HepG2 (cell line): ENCODE results near the gene B3GNT9. TPM values are rescaled to one million over a fixed set of nuclear protein-coding genes. Genes with fewer than 3 reads are reported as not detected.
A peak's percentile ranks its signal among the peaks of the same experiment; 100 is the strongest.

Experiments
- ADNP ChIP-seq: sonication (generic); formaldehyde crosslinking; IDR thresholded peaks from 2 replicates; pipeline ENCODE4 v1.4.0; 2020; ENCODE audit warnings: missing genetic modification reagents
- ARHGAP35 ChIP-seq: sonication (generic); formaldehyde crosslinking; IDR thresholded peaks from 2 replicates; pipeline ENCODE4 v1.9.0; 2022; ENCODE audit warnings: mild to moderate bottlenecking, inconsistent platforms, moderate library complexity, missing genetic modification reagents, borderline replicate concordance
- ARID2 ChIP-seq: sonication (generic); formaldehyde crosslinking; IDR thresholded peaks from 2 replicates; pipeline ENCODE4 v1.8.1; 2022; ENCODE audit warnings: mild to moderate bottlenecking, missing genetic modification reagents, borderline replicate concordance
- BRCA1 ChIP-seq: sonication (generic); formaldehyde crosslinking; IDR thresholded peaks from 2 replicates; pipeline ENCODE4 v1.4.0; 2020; ENCODE audit warnings: missing genetic modification reagents
- DMAP1 ChIP-seq: IDR thresholded peaks from 2 replicates; pipeline ENCODE4 v1.6.1; 2016
- ETV5 ChIP-seq: IDR thresholded peaks from 2 replicates; pipeline ENCODE4 v1.6.1; 2018; ENCODE audit warnings: missing biosample characterization, missing genetic modification reagents, inconsistent platforms, borderline replicate concordance
- FOXA1 ChIP-seq, 2 experiments: fragments of 450-650 bp in 1 of 2; sonication (generic) in 1 of 2; formaldehyde crosslinking in 1 of 2; IDR thresholded peaks; 2 replicates each; pipeline versions ENCODE4 v1.4.0 to v1.6.1; 2016 to 2020; ENCODE audit warnings: missing genetic modification reagents in 1 of 2
- IKZF5 ChIP-seq: IDR thresholded peaks from 2 replicates; pipeline ENCODE4 v1.6.1; 2018; ENCODE audit warnings: missing genetic modification reagents, mild to moderate bottlenecking, missing compliant biosample characterization
- IRF9 ChIP-seq: sonication (generic); formaldehyde crosslinking; IDR thresholded peaks from 2 replicates; pipeline ENCODE4 v1.8.0; 2022; ENCODE audit warnings: missing genetic modification reagents, mild to moderate bottlenecking, borderline replicate concordance
- NFE2L2 ChIP-seq: fragments of 150-350 bp; IDR thresholded peaks from 2 replicates; pipeline ENCODE4 v1.6.1; 2014; ENCODE audit warnings: low read length
- NKX3-1 ChIP-seq: sonication (generic); formaldehyde crosslinking; IDR thresholded peaks from 2 replicates; pipeline ENCODE4 v1.5.0; 2020; ENCODE audit warnings: missing genetic modification reagents
- NR0B2 ChIP-seq: sonication (generic); formaldehyde crosslinking; IDR thresholded peaks from 2 replicates; pipeline ENCODE4 v1.4.0; 2020; ENCODE audit warnings: mild to moderate bottlenecking, missing genetic modification reagents
- NR3C1 ChIP-seq: sonication (generic); formaldehyde crosslinking; IDR thresholded peaks from 2 replicates; pipeline ENCODE4 v1.4.0; 2020; ENCODE audit warnings: missing genetic modification reagents
- PRDM10 ChIP-seq: sonication (generic); formaldehyde crosslinking; IDR thresholded peaks from 2 replicates; pipeline ENCODE4 v1.4.0; 2020; ENCODE audit warnings: low read depth, missing genetic modification reagents
- PRMT3 ChIP-seq: sonication (generic); formaldehyde crosslinking; IDR thresholded peaks from 2 replicates; pipeline ENCODE4 v1.8.1; 2022; ENCODE audit warnings: low read depth, mild to moderate bottlenecking, moderate library complexity, missing genetic modification reagents, borderline replicate concordance
- RBM22 ChIP-seq: fragments of 200-400 bp; formaldehyde crosslinking; optimal IDR thresholded peaks from 2 replicates; pipeline ENCODE3; 2017; ENCODE audit warnings: mild to moderate bottlenecking, low read length, moderate library complexity
- RELA ChIP-seq: sonication (generic); formaldehyde crosslinking; IDR thresholded peaks from 2 replicates; pipeline ENCODE4 v1.4.0; 2020; ENCODE audit warnings: missing genetic modification reagents
- SETDB1 ChIP-seq: sonication (generic); formaldehyde crosslinking; IDR thresholded peaks from 2 replicates; pipeline ENCODE4 v1.5.1; 2020; ENCODE audit warnings: missing genetic modification reagents, mild to moderate bottlenecking, borderline replicate concordance
- SNAPC2 ChIP-seq: sonication (generic); formaldehyde crosslinking; IDR thresholded peaks from 2 replicates; pipeline ENCODE4 v1.8.1; 2022; ENCODE audit warnings: mild to moderate bottlenecking, missing genetic modification reagents
- SP5 ChIP-seq: IDR thresholded peaks from 2 replicates; pipeline ENCODE4 v1.6.1; 2016; ENCODE audit warnings: low read depth, borderline replicate concordance
- TAF1 ChIP-seq: sonication (generic); formaldehyde crosslinking; IDR thresholded peaks from 2 replicates; pipeline ENCODE4 v1.4.0; 2020; ENCODE audit warnings: missing genetic modification reagents
- ZBTB3 ChIP-seq: sonication (generic); formaldehyde crosslinking; IDR thresholded peaks from 2 replicates; pipeline ENCODE4 v1.4.0; 2020; ENCODE audit warnings: low read depth, mild to moderate bottlenecking, moderate library complexity, missing genetic modification reagents, borderline replicate concordance
- ZNF878 ChIP-seq: sonication (generic); formaldehyde crosslinking; IDR thresholded peaks from 2 replicates; pipeline ENCODE4 v1.8.1; 2023; ENCODE audit warnings: mild to moderate bottlenecking, missing genetic modification reagents, moderate library complexity
- ZSCAN30 ChIP-seq: sonication (generic); formaldehyde crosslinking; IDR thresholded peaks from 2 replicates; pipeline ENCODE4 v1.5.0; 2020; ENCODE audit warnings: mild to moderate bottlenecking, missing genetic modification reagents
- polyA plus RNA-seq, 8 experiments: library from polyadenylated mRNA; depleted of rRNA in 3 of 8; stranded (reverse) in 7 of 8; unstranded in 1 of 8; fragments of >200 nt; fragmentation: Illumina TruSeq in 4 of 8; extraction: Trizol in 4 of 8; gene quantifications; 2 replicates each; pipeline versions ENCODE4 v1.2.1 to v1.2.3, GENCODE V29; 2011 to 2016; ENCODE audit warnings: low read depth in 4 of 8, missing spikeins in 1 of 8, mixed read lengths in 1 of 8; ENCODE audit not compliant: insufficient read depth in 1 of 8
- total RNA-seq, 5 experiments: library from RNA; depleted of rRNA; stranded (reverse); fragments of >200 nt; fragmentation: Illumina TruSeq; extraction: Trizol; gene quantifications; 2 replicates each; pipeline ENCODE4 v1.2.3, GENCODE V29; 2016; ENCODE audit warnings: low read depth in 1 of 5

The B3GNT9 gene
- total and polyA plus RNA-seq, 2 of the 13 experiments (the other 11 are each of a cell fraction or from before 2014, with no cell fraction given), result 1.5 to 3.1 TPM

- no peak; the same call in 1 of the 2 replicates for TF ChIP-seq TAF1 (CRISPR knock-in tag)
- no peak for TF ChIP-seq ZNF878
- no peak for TF ChIP-seq RBM22
- TF ChIP-seq NR3C1, result no peak
- no peak for TF ChIP-seq NFE2L2
- no peak; the same call in 1 of the 2 replicates for TF ChIP-seq IKZF5 (CRISPR knock-in tag)
- peak; percentile 77; the same call in 1 of the 2 replicates for TF ChIP-seq ARHGAP35 (CRISPR knock-in tag)
- TF ChIP-seq ZBTB3, result peak; percentile 32; the same call in 1 of the 2 replicates
- TF ChIP-seq ADNP (CRISPR knock-in tag), result no peak
- 0 out of 2 replicates have a peak, but pooled peaks have one; percentile 13 for TF ChIP-seq NR0B2 (CRISPR knock-in tag)
- no peak for TF ChIP-seq BRCA1 (CRISPR knock-in tag)
- TF ChIP-seq IRF9, result no peak; the same call in 1 of the 2 replicates
- TF ChIP-seq SP5 (CRISPR knock-in tag), result no peak
- TF ChIP-seq DMAP1 (CRISPR knock-in tag), result no peak
- no peak for TF ChIP-seq ZSCAN30
- no peak for TF ChIP-seq RELA (CRISPR knock-in tag)
- TF ChIP-seq FOXA1 (IDR thresholded peaks at IDR 0.05), result no peak
- peak; percentile 42; the same call in 1 of the 2 replicates for TF ChIP-seq FOXA1 (CRISPR knock-in tag; IDR thresholded peaks at IDR 0.05)
- TF ChIP-seq SETDB1 (CRISPR knock-in tag), result no peak
- TF ChIP-seq SNAPC2, result peak; percentile 69; the same call in 1 of the 2 replicates
- no peak for TF ChIP-seq PRMT3 (CRISPR knock-in tag)
- TF ChIP-seq PRDM10 (CRISPR knock-in tag), result 0 out of 2 replicates have a peak, but pooled peaks have one; percentile 14
- 0 out of 2 replicates have a peak, but pooled peaks have one; percentile 3 for TF ChIP-seq ETV5 (CRISPR knock-in tag)
- no peak for TF ChIP-seq NKX3-1 (CRISPR knock-in tag)
- no peak for TF ChIP-seq ARID2 (CRISPR knock-in tag)
Measured at GRCh38 chr16:67170949-67171649, 20.3 kb upstream of the B3GNT9 start (continued).
